ENCODE data around the gene CREG2.

The CREG2 gene

GRCh38 chr2:101305492-101306078 is 81.7 kb downstream of the CREG2 start:
- Mint-ChIP-seq H3K27ac (peak overlapping the region; percentile 96), H3K4me1 (ENCODE audit: low read depth) (peaks cover 76% of the 10 kb centered on the region), H3K9me3 (ENCODE audit: low read depth) (no peaks in the 10 kb centered on the region), H3K36me3 (peaks cover 7% of the 10 kb centered on the region), H3K4me3 (peak overlapping the region; percentile 92), H3K27me3 (no peaks in the 10 kb centered on the region)

- no peaks in the 10 kb centered on the region for H3K27me3 Mint-ChIP-seq
- H3K4me3 Mint-ChIP-seq = peak overlapping the region; percentile 92
- peaks cover 76% of the 10 kb centered on the region for H3K4me1 Mint-ChIP-seq (ENCODE audit: low read depth)
- H3K27ac Mint-ChIP-seq = peak overlapping the region; percentile 96
- H3K36me3 Mint-ChIP-seq = peaks cover 7% of the 10 kb centered on the region
- no peaks in the 10 kb centered on the region for H3K9me3 Mint-ChIP-seq (ENCODE audit: low read depth)
Observed at GRCh38 chr2:101305035-101305434, 82.3 kb downstream of the CREG2 start.

GRCh38 chr2:101303688-101304087 is 83.6 kb downstream of the CREG2 start:
- H3K4me3 Mint-ChIP-seq = peak overlapping the region; percentile 92
- no peaks in the 10 kb centered on the region for H3K9me3 Mint-ChIP-seq (ENCODE audit: low read depth)
- peak overlapping the region; percentile 76 for H3K27ac Mint-ChIP-seq
- peaks cover 9% of the 10 kb centered on the region for H3K36me3 Mint-ChIP-seq
- H3K27me3 Mint-ChIP-seq = no peaks in the 10 kb centered on the region
- peaks cover 78% of the 10 kb centered on the region for H3K4me1 Mint-ChIP-seq (ENCODE audit: low read depth)

- Mint-ChIP-seq H3K4me1 (ENCODE audit: low read depth) (peaks cover 90% of the 10 kb centered on the region), H3K27me3 (no peaks in the 10 kb centered on the region), H3K27ac (peak overlapping the region; percentile 69), H3K4me3 (peak overlapping the region; percentile 38), H3K9me3 (ENCODE audit: low read depth) (no peaks in the 10 kb centered on the region), H3K36me3 (peaks cover 9% of the 10 kb centered on the region)
Observed at GRCh38 chr2:101302016-101302415, 85.3 kb downstream of the CREG2 start.

- H3K9me3 Mint-ChIP-seq (ENCODE audit: low read depth) = no peaks in the 10 kb centered on the region
- H3K36me3 Mint-ChIP-seq = peaks cover 9% of the 10 kb centered on the region
- peak overlapping the region; percentile 61 for H3K27ac Mint-ChIP-seq
- H3K4me3 Mint-ChIP-seq = peak overlapping the region; percentile 38
- H3K27me3 Mint-ChIP-seq = no peaks in the 10 kb centered on the region
- H3K4me1 Mint-ChIP-seq (ENCODE audit: low read depth) = peaks cover 90% of the 10 kb centered on the region
Observed at GRCh38 chr2:101300836-101301235, 86.5 kb downstream of the CREG2 start.

GRCh38 chr2:101300164-101300563 is 87.1 kb downstream of the CREG2 start:
- peaks cover 87% of the 10 kb centered on the region for H3K4me1 Mint-ChIP-seq (ENCODE audit: low read depth)
- peak overlapping the region; percentile 89 for H3K27ac Mint-ChIP-seq
- H3K4me3 Mint-ChIP-seq = peak overlapping the region; percentile 51
- H3K36me3 Mint-ChIP-seq = peaks cover 6% of the 10 kb centered on the region
- no peaks in the 10 kb centered on the region for H3K9me3 Mint-ChIP-seq (ENCODE audit: low read depth)
- no peaks in the 10 kb centered on the region for H3K27me3 Mint-ChIP-seq

- Mint-ChIP-seq H3K27me3 (no peaks in the 10 kb centered on the region), H3K27ac (peak overlapping the region; percentile 89), H3K36me3 (peaks cover 6% of the 10 kb centered on the region), H3K9me3 (ENCODE audit: low read depth) (no peaks in the 10 kb centered on the region), H3K4me1 (ENCODE audit: low read depth) (peaks cover 87% of the 10 kb centered on the region), H3K4me3 (peak overlapping the region; percentile 51)
Observed at GRCh38 chr2:101299604-101300003, 87.7 kb downstream of the CREG2 start.

- Mint-ChIP-seq H3K27ac (peak overlapping the region; percentile 64), H3K4me3 (peak overlapping the region; percentile 14), H3K27me3 (no peaks in the 10 kb centered on the region), H3K9me3 (ENCODE audit: low read depth) (no peaks in the 10 kb centered on the region), H3K36me3 (peaks cover 8% of the 10 kb centered on the region), H3K4me1 (ENCODE audit: low read depth) (peaks cover 76% of the 10 kb centered on the region)
Observed at GRCh38 chr2:101297383-101297782, 89.9 kb downstream of the CREG2 start.

GRCh38 chr2:101296371-101296770 is 90.9 kb downstream of the CREG2 start:
- Mint-ChIP-seq H3K4me3 (no peak overlapping the region), H3K27ac (peak overlapping the region; percentile 46), H3K4me1 (ENCODE audit: low read depth) (peaks cover 68% of the 10 kb centered on the region), H3K27me3 (no peaks in the 10 kb centered on the region), H3K9me3 (ENCODE audit: low read depth) (no peaks in the 10 kb centered on the region), H3K36me3 (peaks cover 4% of the 10 kb centered on the region)

GRCh38 chr2:101295895-101296294 is 91.4 kb downstream of the CREG2 start:
- no peaks in the 10 kb centered on the region for H3K9me3 Mint-ChIP-seq (ENCODE audit: low read depth)
- H3K27me3 Mint-ChIP-seq = no peaks in the 10 kb centered on the region
- H3K4me3 Mint-ChIP-seq = peak overlapping the region; percentile 61
- peaks cover 4% of the 10 kb centered on the region for H3K36me3 Mint-ChIP-seq
- H3K27ac Mint-ChIP-seq = peak overlapping the region; percentile 5
- H3K4me1 Mint-ChIP-seq (ENCODE audit: low read depth) = peaks cover 63% of the 10 kb centered on the region

Measured in activated naive CD8-positive, alpha-beta T cell (primary cell).